ENCODE data around the gene SYK.

SYK gene

DNA sequence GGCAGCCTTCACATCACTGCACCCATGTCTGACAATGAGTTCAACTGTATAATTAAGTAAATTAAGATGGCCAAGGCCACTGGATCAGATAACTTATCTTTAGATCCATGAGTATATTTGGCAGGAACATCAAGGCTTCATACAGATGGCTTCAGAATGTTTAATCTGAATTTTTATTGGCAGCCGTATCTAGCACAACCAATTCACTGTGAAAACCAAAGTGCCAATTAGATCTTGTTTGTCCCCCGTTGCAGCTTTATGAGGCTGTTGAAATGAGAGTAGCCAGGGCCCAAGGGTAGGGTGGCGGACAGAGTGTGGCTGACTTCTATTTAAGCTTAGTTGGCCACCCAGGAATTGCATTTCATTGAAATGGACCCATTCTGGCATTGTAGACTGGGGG lies 137.7 kb downstream of the SYK start:
- no peak for DNase-seq (ENCODE audit: low read depth in 2 of 2, low spot score in 1 of 2)

DNA sequence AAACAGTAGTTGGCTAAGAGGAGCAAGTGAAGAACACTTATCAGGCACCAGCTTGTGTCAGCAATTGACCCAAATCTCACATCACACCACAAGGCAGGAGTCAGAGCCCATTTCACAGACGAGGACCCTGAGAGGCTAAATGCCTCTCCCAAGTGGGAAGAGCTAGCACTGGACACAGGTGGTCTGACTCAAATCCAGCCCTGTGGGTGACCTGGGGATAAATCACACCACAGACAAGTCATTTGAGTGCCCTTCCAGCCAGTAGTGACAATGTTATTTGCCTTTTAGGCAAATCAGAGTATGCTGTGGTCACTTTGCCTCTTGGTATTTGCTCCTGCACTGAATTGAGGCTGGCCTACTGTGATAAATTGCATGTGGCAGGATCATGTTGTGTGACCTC lies 138.7 kb downstream of the SYK start:
- no peak for DNase-seq (ENCODE audit: low read depth in 2 of 2, low spot score in 1 of 2)

DNA sequence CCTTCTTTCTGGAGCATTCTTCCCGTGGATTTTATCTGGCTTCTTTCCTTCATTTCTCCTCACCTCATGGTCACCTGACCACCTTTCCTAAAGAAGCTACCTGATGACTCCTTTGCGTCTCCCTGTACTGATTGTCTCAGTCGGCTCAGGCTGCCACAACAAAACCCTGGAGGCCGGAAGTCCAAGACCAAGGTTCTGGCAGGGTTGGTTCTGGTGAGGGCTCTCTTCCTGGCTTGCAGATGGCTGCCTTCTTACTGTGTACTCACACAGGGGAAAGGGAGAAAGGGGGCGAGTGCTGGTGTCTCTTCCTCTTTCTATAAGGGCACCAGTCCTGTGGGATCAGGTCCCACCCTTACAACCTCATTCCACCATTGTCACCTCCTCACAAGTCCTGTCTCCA lies 140.0 kb downstream of the SYK start:
- no peak for DNase-seq (ENCODE audit: low read depth in 2 of 2, low spot score in 1 of 2)

DNA sequence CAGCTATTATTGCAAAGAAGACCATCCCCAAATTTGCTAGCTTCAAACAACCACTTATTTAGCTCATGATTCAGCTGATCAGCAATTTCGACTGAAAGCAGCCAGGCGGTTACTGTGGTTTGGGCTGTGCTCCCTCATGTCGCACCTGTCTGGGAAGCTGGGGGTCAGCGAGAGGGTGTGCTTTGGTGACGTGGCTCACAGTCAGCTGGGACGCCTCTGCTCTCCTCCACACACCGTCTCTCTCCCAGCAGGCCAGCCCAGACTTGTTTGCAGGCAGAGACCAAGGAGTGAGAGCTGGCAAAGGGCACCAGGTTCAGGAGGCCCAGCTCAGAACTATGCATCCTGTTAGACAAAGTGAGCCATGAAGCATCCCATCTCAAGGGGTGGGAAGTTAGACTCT lies 140.9 kb downstream of the SYK start:
- DNase-seq (ENCODE audit: low read depth in 2 of 2, low spot score in 1 of 2): no peak

DNA sequence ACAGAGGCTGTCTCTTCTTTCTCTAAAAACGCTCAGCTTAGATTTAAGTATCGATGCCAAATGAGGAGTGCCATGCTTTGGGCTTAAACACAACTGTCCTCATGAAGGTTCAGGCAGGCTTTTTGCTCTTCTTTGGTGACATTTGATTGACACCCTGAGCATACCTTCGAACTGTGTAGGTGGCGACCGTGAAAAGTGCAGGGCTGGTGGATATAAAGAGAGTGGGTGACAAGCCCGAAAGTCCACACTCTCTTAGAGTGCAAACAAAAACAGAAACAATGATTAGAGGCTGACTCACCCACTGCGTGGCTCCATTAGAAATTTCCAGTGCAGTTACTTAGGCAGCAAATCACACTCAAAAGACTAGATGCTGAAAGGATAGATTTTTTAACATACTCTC lies 141.7 kb downstream of the SYK start:
- DNase-seq (ENCODE audit: low read depth in 2 of 2, low spot score in 1 of 2): no peak

DNA sequence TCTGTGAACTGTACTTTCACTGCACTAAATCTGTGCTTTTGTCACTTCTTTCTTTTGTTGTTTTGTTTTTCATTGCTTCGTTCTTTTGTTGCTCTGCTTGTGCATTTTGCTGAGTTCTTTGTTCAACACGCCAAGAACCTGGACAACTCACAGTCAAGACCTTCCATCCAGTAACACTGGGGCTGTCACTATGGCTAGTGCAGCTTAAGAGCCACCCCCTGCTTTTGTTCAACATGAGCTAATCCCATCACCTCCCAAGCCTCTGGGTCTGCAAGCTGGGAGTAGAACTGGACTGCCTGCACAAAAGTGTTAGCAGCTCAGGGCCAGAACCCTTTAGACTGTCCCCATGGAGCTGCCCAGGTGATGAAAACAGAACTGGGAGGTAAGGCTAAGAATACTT lies 143.7 kb downstream of the SYK start:
- no peak for DNase-seq (ENCODE audit: low read depth in 2 of 2, low spot score in 1 of 2)

DNA sequence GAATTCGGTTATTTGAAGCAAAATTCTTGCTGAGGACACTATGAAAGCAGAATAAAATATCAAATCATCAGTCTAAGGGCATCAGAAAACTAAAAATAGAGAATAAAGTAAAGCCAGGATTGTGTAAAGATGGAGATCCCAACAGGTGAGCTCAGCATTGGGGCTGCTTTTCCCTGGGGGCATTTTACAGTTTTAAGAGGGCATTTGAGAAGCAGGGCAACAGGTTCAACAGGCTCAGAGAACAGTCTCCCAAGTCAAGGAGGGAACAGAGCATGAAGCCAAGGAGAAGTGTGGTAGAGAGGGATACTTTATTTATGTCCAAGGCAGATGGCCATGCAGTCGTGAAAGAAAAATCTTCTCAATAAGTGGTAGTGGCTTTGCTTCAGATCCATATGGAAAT lies 145.4 kb downstream of the SYK start:
- DNase-seq (ENCODE audit: low read depth in 2 of 2, low spot score in 1 of 2): no peak
